Fibroblast of lung (primary cell): ENCODE results near the gene TBX1. TPM values are rescaled to one million over a fixed set of nuclear protein-coding genes. Genes with fewer than 3 reads are reported as not detected.

ENCODE experiments used
- DNase-seq, 2 donors: peaks; one replicate each; pipeline versions ENCODE4 v3.0.0 to v3.0.0-alpha.2; 2010; ENCODE audit warnings: low read depth in 2 of 2
- H2AFZ ChIP-seq: 2 replicates; pipeline ENCODE4 v1.5.1; 2012; ENCODE audit warnings: low read length, control low read depth, inconsistent platforms
- H3K27ac ChIP-seq: 2 replicates; pipeline ENCODE4 v1.5.1; 2011; ENCODE audit warnings: low read length, control low read depth; ENCODE audit not compliant: insufficient read depth
- H3K27me3 ChIP-seq: 2 replicates; pipeline ENCODE4 v1.5.1; 2011; ENCODE audit warnings: mild to moderate bottlenecking, low read length; ENCODE audit not compliant: control insufficient read depth, insufficient read depth
- H3K36me3 ChIP-seq: 2 replicates; pipeline ENCODE4 v1.5.1; 2011; ENCODE audit warnings: low read length; ENCODE audit not compliant: control insufficient read depth, insufficient read depth
- H3K4me1 ChIP-seq: 2 replicates; pipeline ENCODE4 v1.5.1; 2011; ENCODE audit warnings: low read length; ENCODE audit not compliant: control insufficient read depth, insufficient read depth; ENCODE audit errors: extremely low read depth
- H3K4me2 ChIP-seq: 2 replicates; pipeline ENCODE4 v1.5.1; 2011; ENCODE audit warnings: low read length, control low read depth; ENCODE audit not compliant: insufficient read depth; ENCODE audit errors: extremely low read depth
- H3K4me3 ChIP-seq, 4 experiments: fragments of 200-600 bp in 1 of 4; sonication (generic) in 1 of 4; replicated peaks in 1 of 4; 2 replicates each; pipeline ENCODE4 v1.5.1; 2011 to 2016; ENCODE audit warnings: low read length in 4 of 4, low read depth in 3 of 4, mild to moderate bottlenecking in 3 of 4, control low read depth in 2 of 4, inconsistent platforms in 1 of 4, mixed read lengths in 1 of 4; ENCODE audit not compliant: insufficient read depth in 1 of 4; ENCODE audit errors: control extremely low read depth in 1 of 4
- H3K79me2 ChIP-seq: 2 replicates; pipeline ENCODE4 v1.5.1; 2012; ENCODE audit warnings: mild to moderate bottlenecking, low read length, inconsistent platforms; ENCODE audit not compliant: control insufficient read depth, insufficient read depth
- H3K9ac ChIP-seq: 2 replicates; pipeline ENCODE4 v1.5.1; 2011; ENCODE audit warnings: mild to moderate bottlenecking, low read length, control low read depth; ENCODE audit not compliant: insufficient read depth
- H3K9me3 ChIP-seq: 2 replicates; pipeline ENCODE4 v1.5.1; 2012; ENCODE audit warnings: low read depth, low read length; ENCODE audit not compliant: control insufficient read depth, insufficient read depth
- H4K20me1 ChIP-seq: 2 replicates; pipeline ENCODE4 v1.5.1; 2011; ENCODE audit warnings: low read length; ENCODE audit not compliant: control insufficient read depth, insufficient read depth; ENCODE audit errors: extremely low read depth
- EZH2 ChIP-seq: IDR thresholded peaks from 2 replicates; pipeline ENCODE4 v1.5.1; 2012; ENCODE audit warnings: low read length, control low read depth, mild to moderate bottlenecking; ENCODE audit errors: missing control alignments
- polyA plus RNA-seq, 2 donors: library from polyadenylated mRNA; depleted of rRNA in 1 of 2; stranded (reverse) in 1 of 2; unstranded in 1 of 2; fragments of >200 nt; gene quantifications; 2 replicates each; pipeline ENCODE4 v1.2.1, GENCODE V29; 2011 to 2012; ENCODE audit warnings: missing spikeins in 1 of 2
- total RNA-seq: library from RNA; depleted of rRNA; stranded (reverse); fragments of >200 nt; gene quantifications from 2 replicates; pipeline ENCODE4 v1.2.1, GENCODE V29; 2014
- TF ChIP-seq, protein P1 (sequence below), 2 donors: IDR thresholded peaks in 1 of 2; conservative IDR thresholded peaks in 1 of 2; 1 replicate in 1 of 2; 2 replicates in 1 of 2; pipeline ENCODE4 v1.5.1; 2011 to 2012; ENCODE audit warnings: low read length in 2 of 2, control low read depth in 1 of 2, inconsistent platforms in 1 of 2, low read depth in 1 of 2, mild to moderate bottlenecking in 1 of 2

The TBX1 gene
- total and polyA plus RNA-seq, 2 donors (not counting 1 experiment from before 2014, with no cell fraction given): not detected

DNA sequence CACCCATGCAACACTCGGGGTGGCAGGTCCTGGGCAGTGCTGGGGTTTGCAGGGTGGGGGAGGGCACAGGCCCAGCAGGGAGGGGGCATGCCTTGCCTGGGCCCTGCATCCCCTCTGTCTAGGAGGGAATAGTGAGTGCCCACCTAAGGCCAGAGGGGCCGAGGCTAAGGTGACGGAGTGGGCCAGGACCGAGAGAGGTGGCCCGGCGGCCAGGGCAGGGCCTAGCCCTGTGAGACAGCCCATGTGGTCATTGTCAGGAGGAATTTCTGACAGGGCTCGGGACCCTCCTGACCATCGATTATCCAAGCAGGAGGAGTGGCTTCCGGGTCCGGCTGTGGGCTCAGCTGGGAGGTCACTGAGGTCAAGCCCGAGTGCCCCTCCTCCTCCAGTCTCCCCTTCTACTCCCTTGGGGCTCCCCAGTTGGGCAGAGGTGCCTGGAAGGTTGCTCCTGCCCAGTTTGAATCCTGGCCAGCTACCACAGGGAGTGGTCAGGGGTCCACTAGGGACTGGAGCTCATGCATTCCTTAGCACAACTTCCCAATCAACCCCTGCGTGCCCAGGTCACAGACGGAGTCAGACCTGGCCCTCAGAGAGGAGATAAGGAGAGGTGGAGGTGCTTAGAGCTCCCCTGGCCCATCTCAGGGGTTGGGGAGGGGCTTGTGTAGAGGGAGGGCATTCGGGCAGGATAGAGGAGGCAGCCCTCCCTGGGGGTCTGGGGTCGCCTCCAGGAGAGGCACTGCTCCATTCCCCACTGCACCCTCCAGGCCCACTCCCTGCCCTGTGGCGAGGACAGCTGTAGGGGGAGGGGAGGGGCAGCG, 22.5 kb upstream of the TBX1 start:
- Histone ChIP-seq H3K4me1 (no peaks in the 10 kb centered on the region), H3K9ac (no peak overlapping the region), H3K4me2 (no peak overlapping the region), H3K9me3 (no peaks in the 10 kb centered on the region), H2AFZ (no peak overlapping the region), H4K20me1 (no peaks in the 10 kb centered on the region), H3K27me3 (no peaks in the 10 kb centered on the region), H3K27ac (no peak overlapping the region), H3K4me3 (no peak overlapping the region), H3K36me3 (no peaks in the 10 kb centered on the region), H3K79me2 (no peaks in the 10 kb centered on the region)
- TF ChIP-seq, protein P1, sequence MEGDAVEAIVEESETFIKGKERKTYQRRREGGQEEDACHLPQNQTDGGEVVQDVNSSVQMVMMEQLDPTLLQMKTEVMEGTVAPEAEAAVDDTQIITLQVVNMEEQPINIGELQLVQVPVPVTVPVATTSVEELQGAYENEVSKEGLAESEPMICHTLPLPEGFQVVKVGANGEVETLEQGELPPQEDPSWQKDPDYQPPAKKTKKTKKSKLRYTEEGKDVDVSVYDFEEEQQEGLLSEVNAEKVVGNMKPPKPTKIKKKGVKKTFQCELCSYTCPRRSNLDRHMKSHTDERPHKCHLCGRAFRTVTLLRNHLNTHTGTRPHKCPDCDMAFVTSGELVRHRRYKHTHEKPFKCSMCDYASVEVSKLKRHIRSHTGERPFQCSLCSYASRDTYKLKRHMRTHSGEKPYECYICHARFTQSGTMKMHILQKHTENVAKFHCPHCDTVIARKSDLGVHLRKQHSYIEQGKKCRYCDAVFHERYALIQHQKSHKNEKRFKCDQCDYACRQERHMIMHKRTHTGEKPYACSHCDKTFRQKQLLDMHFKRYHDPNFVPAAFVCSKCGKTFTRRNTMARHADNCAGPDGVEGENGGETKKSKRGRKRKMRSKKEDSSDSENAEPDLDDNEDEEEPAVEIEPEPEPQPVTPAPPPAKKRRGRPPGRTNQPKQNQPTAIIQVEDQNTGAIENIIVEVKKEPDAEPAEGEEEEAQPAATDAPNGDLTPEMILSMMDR (conservative IDR thresholded peaks at IDR 0.05 in 1 of 2, IDR thresholded peaks at IDR 0.05 in 1 of 2; ENCODE audit: low read depth in 1 of 2, low read length in 2 of 2): no peak
- no peak for TF ChIP-seq EZH2
- no peak for DNase-seq

DNA sequence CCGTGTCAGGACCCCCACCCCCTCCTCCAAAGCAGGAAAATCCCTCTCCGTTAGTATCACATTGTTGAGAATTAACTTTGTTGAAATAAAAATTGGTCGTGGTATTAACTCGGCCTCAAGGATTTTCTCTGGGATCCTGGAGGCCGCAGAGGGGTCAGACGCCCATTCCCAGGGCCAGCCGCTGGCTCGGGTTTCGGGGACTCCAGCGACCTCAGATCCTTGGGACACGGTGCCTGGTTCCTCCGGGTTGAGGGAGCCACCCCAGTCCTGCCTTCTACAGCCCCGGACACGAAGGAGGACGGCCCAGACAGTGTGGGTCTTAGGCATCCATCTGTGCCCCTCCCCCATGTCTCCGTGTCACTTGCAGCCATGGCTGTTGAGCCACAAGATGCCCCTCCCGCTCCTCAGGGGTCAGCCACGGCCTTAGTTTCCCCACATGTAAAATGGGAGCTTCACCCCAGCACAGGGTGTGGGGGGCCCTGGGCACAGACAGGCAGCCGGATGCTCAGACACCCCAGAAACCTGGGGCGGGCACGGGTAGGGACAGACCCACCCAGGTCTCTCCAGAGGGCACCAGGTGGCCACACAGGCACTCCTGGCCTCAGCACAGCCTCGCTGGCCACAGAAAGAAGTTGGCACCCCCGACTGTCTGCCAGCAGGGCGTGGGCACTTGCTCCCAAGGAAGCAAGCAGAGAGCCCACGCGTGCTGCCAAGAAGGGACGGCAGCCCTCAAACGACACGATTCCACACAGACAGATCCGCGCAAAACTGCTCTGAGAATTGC, 21.7 kb upstream of the TBX1 start:
- no peaks in the 10 kb centered on the region for H3K4me1 ChIP-seq
- TF ChIP-seq, protein P1 (conservative IDR thresholded peaks at IDR 0.05 in 1 of 2, IDR thresholded peaks at IDR 0.05 in 1 of 2; ENCODE audit: low read depth in 1 of 2, low read length in 2 of 2): no peak
- TF ChIP-seq EZH2: no peak
- no peak overlapping the region for H3K27ac ChIP-seq
- H3K4me2 ChIP-seq: no peak overlapping the region
- H3K27me3 ChIP-seq: no peaks in the 10 kb centered on the region
- no peak overlapping the region for H3K9ac ChIP-seq
- H4K20me1 ChIP-seq: no peaks in the 10 kb centered on the region
- H3K36me3 ChIP-seq: no peaks in the 10 kb centered on the region
- no peak for DNase-seq
- no peaks in the 10 kb centered on the region for H3K79me2 ChIP-seq
- H2AFZ ChIP-seq: no peak overlapping the region
- H3K4me3 ChIP-seq: no peak overlapping the region
- H3K9me3 ChIP-seq: no peaks in the 10 kb centered on the region

GRCh38 chr22:19739448-19739895, 21.1 kb upstream of the TBX1 start:
- no peak overlapping the region for H3K9ac ChIP-seq
- no peaks in the 10 kb centered on the region for H3K36me3 ChIP-seq
- no peak overlapping the region for H3K4me2 ChIP-seq
- no peaks in the 10 kb centered on the region for H3K4me1 ChIP-seq
- TF ChIP-seq EZH2: no peak
- TF ChIP-seq, protein P1 (conservative IDR thresholded peaks at IDR 0.05 in 1 of 2, IDR thresholded peaks at IDR 0.05 in 1 of 2; ENCODE audit: low read depth in 1 of 2, low read length in 2 of 2): no peak
- no peak overlapping the region for H3K27ac ChIP-seq
- no peaks in the 10 kb centered on the region for H3K27me3 ChIP-seq
- no peaks in the 10 kb centered on the region for H4K20me1 ChIP-seq
- H3K79me2 ChIP-seq: no peaks in the 10 kb centered on the region
- no peak overlapping the region for H3K4me3 ChIP-seq
- no peak overlapping the region for H2AFZ ChIP-seq
- no peaks in the 10 kb centered on the region for H3K9me3 ChIP-seq
- DNase-seq: no peak
